CD4-positive, alpha-beta T cell (primary cell): ENCODE results near the gene MMP24OS. TPM values are rescaled to one million over a fixed set of nuclear protein-coding genes. Genes with fewer than 3 reads are reported as not detected.

Experiments
- ATAC-seq: fragments of 200-7000 bp; cut with Tn5 transposase; one replicate; pipeline ENCODE4 v1.10.0; 2022; ENCODE audit warnings: mild to moderate bottlenecking; ENCODE audit not compliant: poor library complexity
- CTCF ChIA-PET: fragments of 350-600 bp; sonication (Branson Sonifier 250); formaldehyde crosslinking; loops from one replicate; lab custom pipeline; 2021; ENCODE audit warnings: antibody characterized with exemption, inconsistent platforms; lab: Charles Lee
- POLR2A ChIA-PET: fragments of 350-600 bp; sonication (Branson Sonifier 250); formaldehyde crosslinking; loops from one replicate; lab custom pipeline; 2021; ENCODE audit warnings: antibody characterized with exemption, inconsistent platforms; lab: Charles Lee
- DNase-seq, 14 experiments: peaks; one replicate each; pipeline ENCODE4 v3.0.0-alpha.2; 2013 to 2020; ENCODE audit warnings: mixed read lengths in 2 of 14
- H3K27ac ChIP-seq, 2 donors: one replicate each; pipeline versions ENCODE4 v1.5.1 to v1.7.0; 2013; ENCODE audit warnings: low read length in 2 of 2, low read depth in 1 of 2, mild to moderate bottlenecking in 1 of 2
- H3K27me3 ChIP-seq, 2 experiments: 1 replicate in 1 of 2; 2 replicates in 1 of 2; pipeline versions ENCODE4 v1.6.1 to v1.7.0; 2013; ENCODE audit warnings: low read length in 2 of 2, control low read depth in 1 of 2, mild to moderate bottlenecking in 1 of 2, moderate library complexity in 1 of 2; ENCODE audit not compliant: insufficient read depth in 2 of 2, control insufficient read depth in 1 of 2
- H3K36me3 ChIP-seq: one replicate; pipeline ENCODE4 v1.6.1; 2013; ENCODE audit warnings: low read length, control low read depth; ENCODE audit not compliant: insufficient read depth
- H3K4me1 ChIP-seq: one replicate; pipeline ENCODE4 v1.6.1; 2013; ENCODE audit warnings: low read length, control low read depth; ENCODE audit not compliant: insufficient read depth
- H3K4me3 ChIP-seq: one replicate; pipeline ENCODE4 v1.5.1; 2013; ENCODE audit warnings: mild to moderate bottlenecking, low read length, moderate library complexity
- H3K9me3 ChIP-seq, 2 experiments: 1 replicate in 1 of 2; 2 replicates in 1 of 2; pipeline versions ENCODE4 v1.6.1 to v1.7.0; 2013; ENCODE audit warnings: low read length in 2 of 2, mild to moderate bottlenecking in 2 of 2, control low read depth in 1 of 2, moderate library complexity in 1 of 2; ENCODE audit not compliant: control insufficient read depth in 1 of 2, insufficient read depth in 1 of 2
- H3K27ac Mint-ChIP-seq: one replicate; pipeline ENCODE4 v1.8.0; 2020; ENCODE audit warnings: mixed read lengths
- H3K27me3 Mint-ChIP-seq: one replicate; pipeline ENCODE4 v1.8.0; 2021; ENCODE audit warnings: mixed read lengths
- H3K36me3 Mint-ChIP-seq: one replicate; pipeline ENCODE4 v1.8.0; 2021; ENCODE audit warnings: low read depth, mixed read lengths
- H3K4me1 Mint-ChIP-seq: one replicate; pipeline ENCODE4 v1.8.0; 2021; ENCODE audit warnings: low read depth, mixed read lengths
- H3K4me3 Mint-ChIP-seq: one replicate; pipeline ENCODE4 v1.8.0; 2020; ENCODE audit warnings: mild to moderate bottlenecking, mixed read lengths
- H3K9me3 Mint-ChIP-seq: one replicate; pipeline ENCODE4 v1.8.0; 2020; ENCODE audit warnings: mixed read lengths
- CTCF ChIP-seq: fragments of 200-600 bp; IDR thresholded peaks from one replicate; pipeline ENCODE4 v1.8.0; 2022; ENCODE audit warnings: antibody characterized with exemption, mild to moderate bottlenecking
- intact Hi-C, 2 experiments: fragments of 100-400 bp; cut with DNase I in 1 of 2; cut with micrococcal nuclease in 1 of 2; formaldehyde crosslinking; loops; one replicate each; pipeline versions ENCODE4 v1.15.1 to v1.9.0; 2023 to 2025; cut with DNase I, micrococcal nuclease
- total RNA-seq, 174 experiments: library from RNA in 2 of 174; stranded (reverse) in 2 of 174; gene quantifications; one replicate each; pipeline ENCODE4 v1.2.3 and lab custom pipeline; 2021 to 2026

Gene MMP24OS
- total RNA-seq, 2 experiments from 2014 or later: 71.8 to 74.8 TPM

- no peak for DNase-seq
- Mint-ChIP-seq H3K36me3 (peaks cover 55% of the 10 kb centered on the region), H3K4me3 (peak overlapping the region; percentile 86), H3K27me3 (no peaks in the 10 kb centered on the region), H3K4me1 (peaks cover 45% of the 10 kb centered on the region), H3K9me3 (no peaks in the 10 kb centered on the region), H3K27ac (peak overlapping the region; percentile 97)
- no peak for ATAC-seq
- Histone ChIP-seq H3K4me1 (peaks cover 51% of the 10 kb centered on the region), H3K27ac (no peak overlapping the region), H3K4me3 (no peak overlapping the region), H3K9me3 (no peaks in the 10 kb centered on the region), H3K36me3 (peaks cover 40% of the 10 kb centered on the region), H3K27me3 (no peaks in the 10 kb centered on the region)
- intact Hi-C loops: loop anchor here in 1 of 2 experiments (5.0 to 10.0 kb wide), 7 partner anchors 132 to 977 kb away; partner anchors contain the start of genes AHCY, EDEM2, GGT7 and GSS
- TF ChIP-seq CTCF: no peak
- ChIA-PET CTCF (interaction anchor here (1.0 kb wide), 1 partner anchor 24 kb away, joined by 3 read pairs; no protein-coding TSS in a partner anchor), POLR2A (no interaction called here)
Observed at GRCh38 chr20:35279533-35280174, 1.7 kb upstream of the MMP24OS start.

- H3K9me3 ChIP-seq: no peaks in the 10 kb centered on the region
- intact Hi-C loops: loop anchor here in 1 of 2 experiments (5.0 to 10.0 kb wide), 6 partner anchors 132 to 977 kb away; partner anchors contain the start of genes AHCY, EDEM2, GGT7 and GSS
- ChIA-PET POLR2A (interaction anchor here (2.6 kb wide), 1 partner anchor 675 kb away, joined by 19 read pairs; the partner anchor contains the start of gene SCAND1), CTCF (no interaction called here)
- H3K36me3 Mint-ChIP-seq: peaks cover 49% of the 10 kb centered on the region
- ATAC-seq: no peak
- no peak for DNase-seq
- H3K27ac Mint-ChIP-seq: peak overlapping the region; percentile 97
- H3K4me1 ChIP-seq: peaks cover 50% of the 10 kb centered on the region
- H3K36me3 ChIP-seq: peaks cover 42% of the 10 kb centered on the region
- peak overlapping the region; percentile 86 for H3K4me3 Mint-ChIP-seq
- no peaks in the 10 kb centered on the region for H3K27me3 ChIP-seq
- H3K4me1 Mint-ChIP-seq: peaks cover 41% of the 10 kb centered on the region
- no peaks in the 10 kb centered on the region for H3K27me3 Mint-ChIP-seq
- H3K4me3 ChIP-seq: no peak overlapping the region
- no peaks in the 10 kb centered on the region for H3K9me3 Mint-ChIP-seq
- TF ChIP-seq CTCF: no peak
- H3K27ac ChIP-seq: peak overlapping the region; percentile 93 to 95
Observed at GRCh38 chr20:35279040-35279439, 1.1 kb upstream of the MMP24OS start.

DNA sequence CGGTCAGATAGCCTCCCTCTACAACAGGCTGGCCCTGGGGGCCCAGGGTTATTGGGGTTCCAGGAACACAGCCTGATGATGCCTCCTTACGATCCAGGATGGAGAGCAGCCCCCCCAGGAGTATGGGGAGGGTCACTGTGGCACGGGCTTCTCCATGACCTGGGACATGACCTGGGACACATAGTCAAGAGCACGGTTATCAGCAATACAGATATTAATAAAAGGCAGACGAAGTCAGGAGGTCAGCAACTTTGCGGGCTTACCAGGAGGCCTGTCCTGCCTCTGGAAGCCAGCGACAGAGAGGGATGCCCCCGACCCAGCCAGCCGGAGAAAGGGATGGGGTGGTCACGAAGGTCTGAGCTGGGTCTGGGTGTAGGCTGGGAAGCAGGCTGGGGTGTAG is 795 bp downstream of the MMP24OS start:
- ChIA-PET CTCF (interaction anchor here (1.1 to 1.5 kb wide), 3 partner anchors 27 to 677 kb away, joined by 3 to 7 read pairs (median 3); partner anchors contain the start of gene SCAND1), POLR2A (interaction anchor here (0.5 to 2.6 kb wide), 9 partner anchors 8 to 677 kb away, joined by 3 to 19 read pairs (median 3); partner anchors contain the start of gene SCAND1)
- Mint-ChIP-seq H3K36me3 (peaks cover 37% of the 10 kb centered on the region), H3K27me3 (no peaks in the 10 kb centered on the region), H3K4me1 (peaks cover 33% of the 10 kb centered on the region), H3K9me3 (no peaks in the 10 kb centered on the region), H3K4me3 (peak overlapping the region; percentile 96), H3K27ac (peak overlapping the region; percentile 97)
- H3K9me3 ChIP-seq: no peaks in the 10 kb centered on the region
- peak; percentile 2 for TF ChIP-seq CTCF
- peak overlapping the region; percentile 93 to 95 for H3K27ac ChIP-seq
- peaks cover 47% of the 10 kb centered on the region for H3K36me3 ChIP-seq
- intact Hi-C loops: loop anchor here in 1 of 2 experiments (2.0 to 10.0 kb wide), 7 partner anchors 130 to 975 kb away; partner anchors contain the start of genes AHCY, EDEM2, GGT7 and GSS
- no peak for DNase-seq
- no peak for ATAC-seq
- peak overlapping the region; percentile 76 for H3K4me3 ChIP-seq
- H3K27me3 ChIP-seq: no peaks in the 10 kb centered on the region
- peaks cover 37% of the 10 kb centered on the region for H3K4me1 ChIP-seq
